ENCODE measurements around the gene HTT. TPM values are rescaled to one million over a fixed set of nuclear protein-coding genes. Genes with fewer than 3 reads are reported as not detected.

Gene HTT
- total RNA-seq, 1 experiment from 2014 or later = 85.4 TPM

- no peaks in the 10 kb centered on the region for H3K36me3 Mint-ChIP-seq
- POLR2A ChIA-PET = interaction anchor here (0.7 kb wide), 1 partner anchor 1189 kb away, joined by 4 read pairs; no protein-coding TSS in a partner anchor
Measured at GRCh38 chr4:3039706-3040366, 34.6 kb upstream of the HTT start.

More at GRCh38 chr4:3039706-3040366, 34.6 kb upstream of the HTT start:
- H3K4me3 Mint-ChIP-seq = no peak overlapping the region
- peaks cover 20% of the 10 kb centered on the region for H3K27me3 Mint-ChIP-seq (ENCODE audit: low read depth)
- peaks cover 16% of the 10 kb centered on the region for H3K4me1 Mint-ChIP-seq
- ATAC-seq (no peak), DNase-seq (ENCODE audit: low spot score) (no peak)
- no peaks in the 10 kb centered on the region for H3K9me3 Mint-ChIP-seq
- CTCF ChIA-PET = interaction anchor here (0.5 kb wide), 1 partner anchor 61 kb away, joined by 3 read pairs; no protein-coding TSS in a partner anchor
- TF ChIP-seq ARID4B (CRISPR knock-in tag; IDR thresholded peaks at IDR 0.05; ENCODE audit: borderline replicate concordance) = no peak
- no peak for TF ChIP-seq FOXP1 (CRISPR knock-in tag; IDR thresholded peaks at IDR 0.05; ENCODE audit: borderline replicate concordance)
- TF ChIP-seq, protein P1, sequence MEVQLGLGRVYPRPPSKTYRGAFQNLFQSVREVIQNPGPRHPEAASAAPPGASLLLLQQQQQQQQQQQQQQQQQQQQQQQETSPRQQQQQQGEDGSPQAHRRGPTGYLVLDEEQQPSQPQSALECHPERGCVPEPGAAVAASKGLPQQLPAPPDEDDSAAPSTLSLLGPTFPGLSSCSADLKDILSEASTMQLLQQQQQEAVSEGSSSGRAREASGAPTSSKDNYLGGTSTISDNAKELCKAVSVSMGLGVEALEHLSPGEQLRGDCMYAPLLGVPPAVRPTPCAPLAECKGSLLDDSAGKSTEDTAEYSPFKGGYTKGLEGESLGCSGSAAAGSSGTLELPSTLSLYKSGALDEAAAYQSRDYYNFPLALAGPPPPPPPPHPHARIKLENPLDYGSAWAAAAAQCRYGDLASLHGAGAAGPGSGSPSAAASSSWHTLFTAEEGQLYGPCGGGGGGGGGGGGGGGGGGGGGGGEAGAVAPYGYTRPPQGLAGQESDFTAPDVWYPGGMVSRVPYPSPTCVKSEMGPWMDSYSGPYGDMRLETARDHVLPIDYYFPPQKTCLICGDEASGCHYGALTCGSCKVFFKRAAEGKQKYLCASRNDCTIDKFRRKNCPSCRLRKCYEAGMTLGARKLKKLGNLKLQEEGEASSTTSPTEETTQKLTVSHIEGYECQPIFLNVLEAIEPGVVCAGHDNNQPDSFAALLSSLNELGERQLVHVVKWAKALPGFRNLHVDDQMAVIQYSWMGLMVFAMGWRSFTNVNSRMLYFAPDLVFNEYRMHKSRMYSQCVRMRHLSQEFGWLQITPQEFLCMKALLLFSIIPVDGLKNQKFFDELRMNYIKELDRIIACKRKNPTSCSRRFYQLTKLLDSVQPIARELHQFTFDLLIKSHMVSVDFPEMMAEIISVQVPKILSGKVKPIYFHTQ (CRISPR knock-in tag; IDR thresholded peaks at IDR 0.05) = no peak
- TF ChIP-seq JAZF1 (CRISPR knock-in tag; IDR thresholded peaks at IDR 0.05) = no peak
- TF ChIP-seq ELF4 (CRISPR knock-in tag; IDR thresholded peaks at IDR 0.05; ENCODE audit: low read depth) = no peak
- TF ChIP-seq CDX4 (CRISPR knock-in tag; IDR thresholded peaks at IDR 0.05; ENCODE audit: borderline replicate concordance) = no peak
- no peak for TF ChIP-seq CREM (CRISPR knock-in tag; IDR thresholded peaks at IDR 0.05)
- TF ChIP-seq JUN (CRISPR knock-in tag; IDR thresholded peaks at IDR 0.05) = no peak
- no peak for TF ChIP-seq ZNF423 (CRISPR knock-in tag; IDR thresholded peaks at IDR 0.05)
- no peak for TF ChIP-seq E2F1 (CRISPR knock-in tag; IDR thresholded peaks at IDR 0.05)
- TF ChIP-seq SMAD4 (CRISPR knock-in tag; IDR thresholded peaks at IDR 0.05) = no peak
- no peak for TF ChIP-seq ATF2 (CRISPR knock-in tag; IDR thresholded peaks at IDR 0.05; ENCODE audit: borderline replicate concordance, low read depth)
- TF ChIP-seq, protein P2, sequence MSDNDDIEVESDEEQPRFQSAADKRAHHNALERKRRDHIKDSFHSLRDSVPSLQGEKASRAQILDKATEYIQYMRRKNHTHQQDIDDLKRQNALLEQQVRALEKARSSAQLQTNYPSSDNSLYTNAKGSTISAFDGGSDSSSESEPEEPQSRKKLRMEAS (CRISPR knock-in tag; IDR thresholded peaks at IDR 0.05) = no peak
- TF ChIP-seq, protein P3, sequence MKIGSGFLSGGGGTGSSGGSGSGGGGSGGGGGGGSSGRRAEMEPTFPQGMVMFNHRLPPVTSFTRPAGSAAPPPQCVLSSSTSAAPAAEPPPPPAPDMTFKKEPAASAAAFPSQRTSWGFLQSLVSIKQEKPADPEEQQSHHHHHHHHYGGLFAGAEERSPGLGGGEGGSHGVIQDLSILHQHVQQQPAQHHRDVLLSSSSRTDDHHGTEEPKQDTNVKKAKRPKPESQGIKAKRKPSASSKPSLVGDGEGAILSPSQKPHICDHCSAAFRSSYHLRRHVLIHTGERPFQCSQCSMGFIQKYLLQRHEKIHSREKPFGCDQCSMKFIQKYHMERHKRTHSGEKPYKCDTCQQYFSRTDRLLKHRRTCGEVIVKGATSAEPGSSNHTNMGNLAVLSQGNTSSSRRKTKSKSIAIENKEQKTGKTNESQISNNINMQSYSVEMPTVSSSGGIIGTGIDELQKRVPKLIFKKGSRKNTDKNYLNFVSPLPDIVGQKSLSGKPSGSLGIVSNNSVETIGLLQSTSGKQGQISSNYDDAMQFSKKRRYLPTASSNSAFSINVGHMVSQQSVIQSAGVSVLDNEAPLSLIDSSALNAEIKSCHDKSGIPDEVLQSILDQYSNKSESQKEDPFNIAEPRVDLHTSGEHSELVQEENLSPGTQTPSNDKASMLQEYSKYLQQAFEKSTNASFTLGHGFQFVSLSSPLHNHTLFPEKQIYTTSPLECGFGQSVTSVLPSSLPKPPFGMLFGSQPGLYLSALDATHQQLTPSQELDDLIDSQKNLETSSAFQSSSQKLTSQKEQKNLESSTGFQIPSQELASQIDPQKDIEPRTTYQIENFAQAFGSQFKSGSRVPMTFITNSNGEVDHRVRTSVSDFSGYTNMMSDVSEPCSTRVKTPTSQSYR (CRISPR knock-in tag; IDR thresholded peaks at IDR 0.05) = no peak
- H3K27ac Mint-ChIP-seq = no peak overlapping the region

Measured in WTC11 (cell line).